GM13976 (cell line): ENCODE results near the gene TSPOAP1.

ENCODE experiments used
- DNase-seq: peaks from one replicate; pipeline ENCODE4 v3.0.0; 2012; ENCODE audit warnings: low spot score
- in situ Hi-C: fragments of 300-500 bp; cut with MboI; formaldehyde crosslinking; loops from one replicate; pipeline ENCODE4 v1.12.0; 2022; ENCODE audit warnings: low sequenced_read_pairs, mixed read lengths, inconsistent platforms; ENCODE audit not compliant: unreplicated experiment
- TF ChIP-seq, protein P1 (sequence below): IDR thresholded peaks from 2 replicates; pipeline ENCODE4 v1.5.1; 2012; ENCODE audit warnings: borderline replicate concordance, mild to moderate bottlenecking; ENCODE audit not compliant: insufficient read depth; ENCODE audit errors: extremely low read depth, missing control alignments, control extremely low read depth

The TSPOAP1 gene

GRCh38 chr17:58336456-58337209, 8.0 kb upstream of the TSPOAP1 start:
- DNase-seq = no peak
- in situ Hi-C loops = no loop called here
- TF ChIP-seq, protein P1, sequence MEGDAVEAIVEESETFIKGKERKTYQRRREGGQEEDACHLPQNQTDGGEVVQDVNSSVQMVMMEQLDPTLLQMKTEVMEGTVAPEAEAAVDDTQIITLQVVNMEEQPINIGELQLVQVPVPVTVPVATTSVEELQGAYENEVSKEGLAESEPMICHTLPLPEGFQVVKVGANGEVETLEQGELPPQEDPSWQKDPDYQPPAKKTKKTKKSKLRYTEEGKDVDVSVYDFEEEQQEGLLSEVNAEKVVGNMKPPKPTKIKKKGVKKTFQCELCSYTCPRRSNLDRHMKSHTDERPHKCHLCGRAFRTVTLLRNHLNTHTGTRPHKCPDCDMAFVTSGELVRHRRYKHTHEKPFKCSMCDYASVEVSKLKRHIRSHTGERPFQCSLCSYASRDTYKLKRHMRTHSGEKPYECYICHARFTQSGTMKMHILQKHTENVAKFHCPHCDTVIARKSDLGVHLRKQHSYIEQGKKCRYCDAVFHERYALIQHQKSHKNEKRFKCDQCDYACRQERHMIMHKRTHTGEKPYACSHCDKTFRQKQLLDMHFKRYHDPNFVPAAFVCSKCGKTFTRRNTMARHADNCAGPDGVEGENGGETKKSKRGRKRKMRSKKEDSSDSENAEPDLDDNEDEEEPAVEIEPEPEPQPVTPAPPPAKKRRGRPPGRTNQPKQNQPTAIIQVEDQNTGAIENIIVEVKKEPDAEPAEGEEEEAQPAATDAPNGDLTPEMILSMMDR = no peak

- in situ Hi-C loops = no loop called here
- TF ChIP-seq, protein P1 = no peak
- no peak for DNase-seq
These were observed 7.3 kb upstream of the TSPOAP1 start for GRCh38 chr17:58335779-58336455.

DNA sequence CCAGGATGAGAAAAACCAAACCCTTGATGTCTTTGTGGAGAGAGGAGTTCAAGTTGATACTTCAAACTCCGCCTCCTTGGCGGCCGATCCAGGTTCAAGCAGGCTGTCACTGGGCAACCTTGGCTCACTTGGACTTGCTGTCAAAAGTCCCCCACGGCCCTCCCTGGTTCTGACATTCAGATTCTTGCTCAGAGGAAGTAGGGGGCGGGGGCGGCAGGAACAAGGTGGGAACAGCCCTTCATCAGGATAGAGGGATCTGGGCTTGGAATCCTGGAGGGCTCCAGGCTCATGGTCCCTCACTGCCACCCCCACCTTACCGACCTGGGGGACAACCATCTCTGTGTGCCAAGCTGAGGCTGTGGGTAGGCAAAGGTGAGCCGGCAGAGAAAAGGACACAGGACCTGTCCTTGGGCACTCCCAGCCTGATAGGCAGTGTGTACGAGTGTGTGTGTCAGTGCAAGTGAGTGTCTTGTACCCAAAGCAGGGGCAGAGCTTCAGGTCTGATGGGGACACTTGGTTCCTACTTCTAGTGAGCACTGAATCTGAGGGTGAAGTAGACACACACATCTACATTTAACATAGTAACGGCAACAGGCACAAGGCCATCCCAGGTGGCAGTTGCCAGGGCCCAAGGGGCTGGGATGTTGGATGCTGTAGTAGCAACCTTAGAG, 6.6 kb upstream of the TSPOAP1 start:
- no peak for DNase-seq
- TF ChIP-seq, protein P1 = no peak
- in situ Hi-C loops = no loop called here

DNA sequence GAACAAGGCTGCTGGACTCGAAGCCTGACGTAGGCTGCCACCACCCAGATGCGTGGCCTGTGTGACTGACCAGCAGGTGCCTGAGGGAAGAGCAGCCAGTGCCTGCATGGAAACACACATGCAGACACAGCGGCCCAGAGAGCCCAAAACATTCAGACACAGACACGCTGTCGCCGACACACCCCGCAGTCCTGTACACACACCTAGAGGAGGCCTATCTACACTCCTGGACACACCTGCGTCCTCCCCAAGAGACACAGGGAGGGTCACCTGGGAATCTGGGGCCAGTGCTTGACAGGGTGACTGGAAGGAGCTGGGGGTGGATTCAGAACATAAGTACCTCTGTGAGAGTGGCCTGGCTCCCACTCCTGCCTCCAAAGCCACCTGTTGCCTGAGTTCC, 6.1 kb upstream of the TSPOAP1 start:
- DNase-seq = no peak
- TF ChIP-seq, protein P1 = no peak

DNA sequence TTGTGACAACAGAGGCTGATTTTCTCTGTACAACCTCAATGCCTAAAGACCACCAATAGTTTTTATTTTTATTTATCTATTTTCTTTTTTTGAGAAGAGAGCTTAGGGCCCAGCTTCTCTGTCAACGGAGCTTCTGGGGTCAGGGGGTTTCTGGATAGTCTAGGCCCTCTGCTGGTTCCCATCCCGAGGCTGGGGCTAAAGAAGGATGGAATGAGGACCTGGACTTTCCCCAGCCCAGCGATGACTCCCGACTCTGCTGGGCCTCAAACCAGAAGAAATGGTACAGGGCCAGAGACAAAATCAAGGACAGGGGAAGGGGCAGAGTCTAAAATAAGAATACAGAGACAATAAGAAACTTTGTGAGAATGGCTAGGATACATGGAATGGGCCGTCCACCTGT, 5.7 kb upstream of the TSPOAP1 start:
- no peak for DNase-seq
- TF ChIP-seq, protein P1 = no peak
- in situ Hi-C loops = no loop called here

More for the DNA sequence above, 6.1 kb upstream of the TSPOAP1 start:
- in situ Hi-C loops = no loop called here

- TF ChIP-seq, protein P1 = no peak
- in situ Hi-C loops = no loop called here
- no peak for DNase-seq
These were observed 5.2 kb upstream of the TSPOAP1 start for GRCh38 chr17:58333736-58334207.
